PC-3 (cell line): Measurements from ENCODE around the gene HAGHL. TPM values are rescaled to one million over a fixed set of nuclear protein-coding genes. Genes with fewer than 3 reads are reported as not detected.

Source experiments
- ATAC-seq: fragments of 200-7000 bp; cut with Tn5 transposase; 2 replicates; pipeline ENCODE4 v1.9.1; 2020; ENCODE audit warnings: mild to moderate bottlenecking, moderate library complexity
- BruUV-seq: library from RNA; stranded (reverse); fragments of 400-500 nt; replicated peaks from 2 replicates; lab custom pipeline; 2021; lab: Mats Ljungman, UMichigan
- CTCF ChIA-PET: fragments of 300-600 bp; sonication (Branson Sonifier 250); formaldehyde crosslinking; loops from one replicate; lab custom pipeline; 2022; ENCODE audit warnings: antibody characterized with exemption; lab: Charles Lee
- POLR2A ChIA-PET: fragments of 300-600 bp; sonication (Branson Sonifier 250); formaldehyde crosslinking; loops from one replicate; lab custom pipeline; 2022; ENCODE audit warnings: antibody characterized with exemption; ENCODE audit not compliant: unreplicated experiment; lab: Charles Lee
- DNase-seq: peaks from one replicate; pipeline ENCODE4 v3.0.0-alpha.2; 2015
- H2AFZ ChIP-seq: fragments of 300-600 bp; sonication (generic); 2 replicates; pipeline ENCODE4 v1.6.0; 2016; ENCODE audit warnings: antibody characterized with exemption, low read length
- H3F3A ChIP-seq: fragments of 300-600 bp; sonication (generic); one replicate; pipeline ENCODE4 v1.6.0; 2017; ENCODE audit warnings: antibody characterized with exemption, low read length, control low read depth, mild to moderate bottlenecking; ENCODE audit not compliant: unreplicated experiment
- H3K27ac ChIP-seq: fragments of 300-600 bp; sonication (generic); 2 replicates; pipeline ENCODE4 v1.5.1; 2016; ENCODE audit warnings: mild to moderate bottlenecking, low read length
- H3K27me3 ChIP-seq: fragments of 300-600 bp; sonication (generic); 2 replicates; pipeline ENCODE4 v1.6.1; 2016; ENCODE audit warnings: low read length, mixed read lengths
- H3K36me3 ChIP-seq: fragments of 300-600 bp; sonication (generic); 2 replicates; pipeline ENCODE4 v1.6.1; 2016; ENCODE audit warnings: low read depth, mixed run types, low read length, mixed read lengths
- H3K4me1 ChIP-seq: fragments of 300-600 bp; sonication (generic); 2 replicates; pipeline ENCODE4 v1.5.1; 2016; ENCODE audit warnings: low read length; ENCODE audit not compliant: insufficient read depth
- H3K4me2 ChIP-seq: fragments of 300-600 bp; sonication (generic); 2 replicates; pipeline ENCODE4 v1.6.0; 2016; ENCODE audit warnings: low read length
- H3K4me3 ChIP-seq: fragments of 300-600 bp; sonication (generic); 2 replicates; pipeline ENCODE4 v1.5.1; 2016; ENCODE audit warnings: mild to moderate bottlenecking, low read length, mixed read lengths
- H3K79me2 ChIP-seq: fragments of 300-600 bp; sonication (generic); 2 replicates; pipeline ENCODE4 v1.6.1; 2017; ENCODE audit warnings: low read length, mixed read lengths
- H3K9ac ChIP-seq: fragments of 300-600 bp; sonication (generic); 2 replicates; pipeline ENCODE4 v1.6.0; 2016; ENCODE audit warnings: mild to moderate bottlenecking, low read length
- H3K9me2 ChIP-seq: fragments of 300-600 bp; sonication (generic); replicated peaks from 2 replicates; pipeline ENCODE4 v1.6.1; 2016; ENCODE audit warnings: mixed run types, low read length, mixed read lengths
- H3K9me3 ChIP-seq: fragments of 300-600 bp; sonication (generic); 2 replicates; pipeline ENCODE4 v1.6.1; 2016; ENCODE audit warnings: low read length, mixed read lengths
- H4K20me1 ChIP-seq: fragments of 300-600 bp; sonication (generic); 2 replicates; pipeline ENCODE4 v1.6.1; 2016; ENCODE audit warnings: low read length, mixed read lengths
- CTCF ChIP-seq: fragments of 300-600 bp; sonication (generic); conservative IDR thresholded peaks from 2 replicates; pipeline ENCODE4 v1.5.1; 2017; ENCODE audit warnings: antibody characterized with exemption, low read depth, mild to moderate bottlenecking, low read length
- EZH2 ChIP-seq: fragments of 300-600 bp; sonication (generic); IDR thresholded peaks from one replicate; pipeline ENCODE4 v1.6.1; 2017; ENCODE audit warnings: antibody characterized with exemption, mild to moderate bottlenecking, low read length; ENCODE audit not compliant: unreplicated experiment
- EZH2phosphoT487 ChIP-seq: fragments of 300-600 bp; sonication (generic); IDR thresholded peaks from 2 replicates; pipeline ENCODE4 v1.6.1; 2018; ENCODE audit warnings: mild to moderate bottlenecking, antibody characterized with exemption, low read length, borderline replicate concordance
- intact Hi-C: fragments of 100-400 bp; cut with micrococcal nuclease; formaldehyde crosslinking; loops from 2 replicates; pipeline ENCODE4 v1.9.0; 2023
- total RNA-seq: library from RNA; depleted of rRNA; stranded (reverse); fragments of >200 nt; gene quantifications from 2 replicates; pipeline ENCODE4 v1.2.3, GENCODE V29; 2014

HAGHL gene
- total RNA-seq, 1 experiment from 2014 or later, result 16.4 TPM

- TF ChIP-seq EZH2, result no peak
- no peak for TF ChIP-seq EZH2phosphoT487
- no peak for TF ChIP-seq CTCF
- Histone ChIP-seq H3K27me3 (no peaks in the 10 kb centered on the region), H3K36me3 (no peaks in the 10 kb centered on the region), H3F3A (no peaks in the 10 kb centered on the region), H2AFZ (no peak overlapping the region), H3K4me1 (no peaks in the 10 kb centered on the region), H3K4me2 (no peak overlapping the region), H3K27ac (no peak overlapping the region), H4K20me1 (no peaks in the 10 kb centered on the region), H3K9ac (no peak overlapping the region), H3K79me2 (no peaks in the 10 kb centered on the region), H3K9me3 (no peaks in the 10 kb centered on the region), H3K9me2 (no peaks in the 10 kb centered on the region), H3K4me3 (no peak overlapping the region)
- BruUV-seq, result no TSS peak
- DNase-seq (no peak), ATAC-seq (no peak)
- intact Hi-C loops, result no loop called here
- ChIA-PET CTCF (no interaction called here), POLR2A (no interaction called here)
Observed at GRCh38 chr16:745739-746138, 18.8 kb downstream of the HAGHL start.

- TF ChIP-seq CTCF (no peak), EZH2 (no peak)
- H3K4me3 ChIP-seq, result no peak overlapping the region
- DNase-seq (no peak), ATAC-seq (no peak)
- no peak overlapping the region for H2AFZ ChIP-seq
- H4K20me1 ChIP-seq, result no peaks in the 10 kb centered on the region
- H3K4me2 ChIP-seq, result no peak overlapping the region
- H3K27ac ChIP-seq, result no peak overlapping the region
- no peaks in the 10 kb centered on the region for H3K27me3 ChIP-seq
- POLR2A ChIA-PET, result no interaction called here
- CTCF ChIA-PET, result no interaction called here
- H3K9me2 ChIP-seq, result no peaks in the 10 kb centered on the region
- H3F3A ChIP-seq, result no peaks in the 10 kb centered on the region
- intact Hi-C loops, result no loop called here
- H3K9ac ChIP-seq, result no peak overlapping the region
- H3K79me2 ChIP-seq, result no peaks in the 10 kb centered on the region
- BruUV-seq, result no TSS peak
- no peaks in the 10 kb centered on the region for H3K36me3 ChIP-seq
- no peaks in the 10 kb centered on the region for H3K9me3 ChIP-seq
- no peaks in the 10 kb centered on the region for H3K4me1 ChIP-seq
Observed at GRCh38 chr16:746637-747036, 19.7 kb downstream of the HAGHL start.

- ChIA-PET CTCF (no interaction called here), POLR2A (no interaction called here)
- Histone ChIP-seq H3K9me2 (no peaks in the 10 kb centered on the region), H3F3A (no peaks in the 10 kb centered on the region), H3K9me3 (no peaks in the 10 kb centered on the region), H3K27ac (no peak overlapping the region), H2AFZ (no peak overlapping the region), H3K4me3 (no peak overlapping the region), H4K20me1 (no peaks in the 10 kb centered on the region), H3K36me3 (no peaks in the 10 kb centered on the region), H3K27me3 (no peaks in the 10 kb centered on the region), H3K4me1 (no peaks in the 10 kb centered on the region), H3K9ac (no peak overlapping the region), H3K4me2 (no peak overlapping the region), H3K79me2 (no peaks in the 10 kb centered on the region)
- BruUV-seq, result no TSS peak
- no peak for DNase-seq
- TF ChIP-seq EZH2phosphoT487, result no peak
- intact Hi-C loops, result no loop called here
- no peak for ATAC-seq
Observed at GRCh38 chr16:747978-748746, 21.3 kb downstream of the HAGHL start.
